Panc1 (cell line): ENCODE measurements around the gene TPRA1. TPM values are rescaled to one million over a fixed set of nuclear protein-coding genes. Genes with fewer than 3 reads are reported as not detected.

Source experiments
- ATAC-seq: fragments of 200-7000 bp; cut with Tn5 transposase; 2 replicates; pipeline ENCODE4 v1.9.1; 2020; ENCODE audit warnings: mild to moderate bottlenecking, moderate library complexity
- BruUV-seq: library from RNA; stranded (reverse); fragments of 400-500 nt; replicated peaks from 2 replicates; lab custom pipeline; 2021; lab: Mats Ljungman, UMichigan
- CTCF ChIA-PET: fragments of 300-600 bp; sonication (Branson Sonifier 250); formaldehyde crosslinking; loops from one replicate; lab custom pipeline; 2022; ENCODE audit warnings: antibody characterized with exemption; lab: Charles Lee
- POLR2A ChIA-PET: fragments of 300-600 bp; sonication (Branson Sonifier 250); formaldehyde crosslinking; loops from one replicate; lab custom pipeline; 2022; ENCODE audit warnings: antibody characterized with exemption; lab: Charles Lee
- DNase-seq: peaks from one replicate; pipeline ENCODE4 v3.0.0-alpha.2; 2010; ENCODE audit warnings: low read depth, low spot score
- H3K27ac ChIP-seq: 2 replicates; pipeline ENCODE4 v1.5.1; 2011; ENCODE audit warnings: mild to moderate bottlenecking, low read length, inconsistent platforms
- H3K27me3 ChIP-seq: fragments of 200-500 bp; sonication (Bioruptor generic); 2 replicates; pipeline ENCODE4 v1.6.0; 2014; ENCODE audit warnings: low read length, inconsistent platforms; ENCODE audit not compliant: control insufficient read depth, insufficient read depth
- H3K36me3 ChIP-seq: fragments of 200-500 bp; sonication (Bioruptor generic); 2 replicates; pipeline ENCODE4 v1.5.1; 2014; ENCODE audit warnings: inconsistent platforms, mild to moderate bottlenecking, low read length, moderate library complexity; ENCODE audit not compliant: control insufficient read depth, insufficient read depth
- H3K4me1 ChIP-seq: 2 replicates; pipeline ENCODE4 v1.5.1; 2011; ENCODE audit warnings: inconsistent platforms, mild to moderate bottlenecking, low read length, moderate library complexity; ENCODE audit not compliant: control insufficient read depth, insufficient read depth
- H3K4me3 ChIP-seq, 2 experiments: 2 replicates each; pipeline ENCODE4 v1.5.1; 2011 to 2012; ENCODE audit warnings: low read depth in 2 of 2, low read length in 2 of 2, mild to moderate bottlenecking in 2 of 2, inconsistent platforms in 1 of 2, moderate library complexity in 1 of 2
- H3K9me3 ChIP-seq: fragments of 200-500 bp; sonication (Bioruptor generic); 2 replicates; pipeline ENCODE4 v1.5.1; 2014; ENCODE audit warnings: low read depth, mild to moderate bottlenecking, inconsistent platforms, low read length, moderate library complexity; ENCODE audit not compliant: control insufficient read depth, insufficient read depth
- POLR2AphosphoS5 ChIP-seq: IDR thresholded peaks from 2 replicates; pipeline ENCODE4 v1.6.1; 2012; ENCODE audit warnings: mild to moderate bottlenecking, low read depth, low read length, moderate library complexity
- SIN3A ChIP-seq: IDR thresholded peaks from 2 replicates; pipeline ENCODE4 v1.6.1; 2012; ENCODE audit warnings: low read depth, mild to moderate bottlenecking, low read length, moderate library complexity, borderline replicate concordance; ENCODE audit not compliant: insufficient read depth
- TCF7L2 ChIP-seq: IDR thresholded peaks from 2 replicates; pipeline ENCODE4 v1.6.1; 2011; ENCODE audit warnings: mild to moderate bottlenecking, low read depth, low read length, inconsistent platforms
- in situ Hi-C: cut with HindIII; loops from 2 replicates; pipeline ENCODE4 v1.10.0; 2016; ENCODE audit warnings: low sequenced_read_pairs, low pct_unique_long_range_greater_than_20kb
- intact Hi-C: fragments of 100-400 bp; cut with micrococcal nuclease; formaldehyde crosslinking; loops from one replicate; pipeline ENCODE4 v1.10.0; 2022; ENCODE audit not compliant: unreplicated experiment
- total RNA-seq: library from RNA; stranded (reverse); gene quantifications from one replicate; pipeline ENCODE4 v1.2.1, GENCODE V29; 2021; ENCODE audit not compliant: unreplicated experiment
- TF ChIP-seq, protein P1 (sequence below), 2 experiments: IDR thresholded peaks; 2 replicates each; pipeline ENCODE4 v1.6.1; 2011 to 2012; ENCODE audit warnings: low read depth in 2 of 2, control low read depth in 1 of 2, low read length in 1 of 2, mild to moderate bottlenecking in 1 of 2, moderate library complexity in 1 of 2; ENCODE audit not compliant: insufficient read depth in 1 of 2
- TF ChIP-seq, protein P2 (sequence below): fragments of 450-650 bp; IDR thresholded peaks from 2 replicates; pipeline ENCODE4 v1.5.1; 2017; ENCODE audit warnings: mild to moderate bottlenecking

The TPRA1 gene
- total RNA-seq, 1 experiment from 2014 or later: 42.6 TPM

DNA sequence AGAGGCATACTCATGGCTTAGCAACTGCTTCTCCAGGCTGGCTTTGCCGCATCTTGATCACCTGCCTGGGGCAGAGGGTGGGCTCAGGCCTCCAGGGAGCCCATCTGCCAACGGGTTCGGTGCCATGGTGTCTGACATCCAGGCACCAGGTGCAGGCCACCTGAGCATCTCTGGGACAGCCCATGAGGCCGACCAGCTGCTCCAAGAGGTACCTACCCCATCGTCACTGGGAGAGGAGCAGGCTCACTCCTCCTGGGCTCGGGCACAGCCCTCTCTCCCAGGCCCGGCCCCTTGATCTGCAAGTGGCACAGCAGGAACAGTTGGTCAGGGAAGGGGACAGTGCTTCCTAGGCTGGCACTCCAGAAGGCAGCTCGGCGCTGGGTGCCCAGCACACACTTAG lies 21.9 kb downstream of the TPRA1 start:
- BruUV-seq: no TSS peak
- H3K27me3 ChIP-seq: no peaks in the 10 kb centered on the region
- TF ChIP-seq TCF7L2 (no peak), SIN3A (no peak), POLR2AphosphoS5 (no peak)
- TF ChIP-seq, protein P1, sequence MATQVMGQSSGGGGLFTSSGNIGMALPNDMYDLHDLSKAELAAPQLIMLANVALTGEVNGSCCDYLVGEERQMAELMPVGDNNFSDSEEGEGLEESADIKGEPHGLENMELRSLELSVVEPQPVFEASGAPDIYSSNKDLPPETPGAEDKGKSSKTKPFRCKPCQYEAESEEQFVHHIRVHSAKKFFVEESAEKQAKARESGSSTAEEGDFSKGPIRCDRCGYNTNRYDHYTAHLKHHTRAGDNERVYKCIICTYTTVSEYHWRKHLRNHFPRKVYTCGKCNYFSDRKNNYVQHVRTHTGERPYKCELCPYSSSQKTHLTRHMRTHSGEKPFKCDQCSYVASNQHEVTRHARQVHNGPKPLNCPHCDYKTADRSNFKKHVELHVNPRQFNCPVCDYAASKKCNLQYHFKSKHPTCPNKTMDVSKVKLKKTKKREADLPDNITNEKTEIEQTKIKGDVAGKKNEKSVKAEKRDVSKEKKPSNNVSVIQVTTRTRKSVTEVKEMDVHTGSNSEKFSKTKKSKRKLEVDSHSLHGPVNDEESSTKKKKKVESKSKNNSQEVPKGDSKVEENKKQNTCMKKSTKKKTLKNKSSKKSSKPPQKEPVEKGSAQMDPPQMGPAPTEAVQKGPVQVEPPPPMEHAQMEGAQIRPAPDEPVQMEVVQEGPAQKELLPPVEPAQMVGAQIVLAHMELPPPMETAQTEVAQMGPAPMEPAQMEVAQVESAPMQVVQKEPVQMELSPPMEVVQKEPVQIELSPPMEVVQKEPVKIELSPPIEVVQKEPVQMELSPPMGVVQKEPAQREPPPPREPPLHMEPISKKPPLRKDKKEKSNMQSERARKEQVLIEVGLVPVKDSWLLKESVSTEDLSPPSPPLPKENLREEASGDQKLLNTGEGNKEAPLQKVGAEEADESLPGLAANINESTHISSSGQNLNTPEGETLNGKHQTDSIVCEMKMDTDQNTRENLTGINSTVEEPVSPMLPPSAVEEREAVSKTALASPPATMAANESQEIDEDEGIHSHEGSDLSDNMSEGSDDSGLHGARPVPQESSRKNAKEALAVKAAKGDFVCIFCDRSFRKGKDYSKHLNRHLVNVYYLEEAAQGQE (IDR thresholded peaks at IDR 0.05; ENCODE audit: insufficient read depth in 1 of 2, low read depth in 2 of 2, low read length in 1 of 2): no peak
- TF ChIP-seq, protein P2, sequence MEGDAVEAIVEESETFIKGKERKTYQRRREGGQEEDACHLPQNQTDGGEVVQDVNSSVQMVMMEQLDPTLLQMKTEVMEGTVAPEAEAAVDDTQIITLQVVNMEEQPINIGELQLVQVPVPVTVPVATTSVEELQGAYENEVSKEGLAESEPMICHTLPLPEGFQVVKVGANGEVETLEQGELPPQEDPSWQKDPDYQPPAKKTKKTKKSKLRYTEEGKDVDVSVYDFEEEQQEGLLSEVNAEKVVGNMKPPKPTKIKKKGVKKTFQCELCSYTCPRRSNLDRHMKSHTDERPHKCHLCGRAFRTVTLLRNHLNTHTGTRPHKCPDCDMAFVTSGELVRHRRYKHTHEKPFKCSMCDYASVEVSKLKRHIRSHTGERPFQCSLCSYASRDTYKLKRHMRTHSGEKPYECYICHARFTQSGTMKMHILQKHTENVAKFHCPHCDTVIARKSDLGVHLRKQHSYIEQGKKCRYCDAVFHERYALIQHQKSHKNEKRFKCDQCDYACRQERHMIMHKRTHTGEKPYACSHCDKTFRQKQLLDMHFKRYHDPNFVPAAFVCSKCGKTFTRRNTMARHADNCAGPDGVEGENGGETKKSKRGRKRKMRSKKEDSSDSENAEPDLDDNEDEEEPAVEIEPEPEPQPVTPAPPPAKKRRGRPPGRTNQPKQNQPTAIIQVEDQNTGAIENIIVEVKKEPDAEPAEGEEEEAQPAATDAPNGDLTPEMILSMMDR: no peak
- ChIA-PET POLR2A (no interaction called here), CTCF (no interaction called here)
- ATAC-seq: 0 out of 2 replicates have a peak, but pooled peaks have one; percentile 5
- H3K4me1 ChIP-seq: no peaks in the 10 kb centered on the region; the same call in 1 of the 2 replicates
- intact Hi-C loops (no loop called here), in situ Hi-C loops (no loop called here)
- H3K9me3 ChIP-seq: no peaks in the 10 kb centered on the region
- H3K4me3 ChIP-seq: no peak overlapping the region
- DNase-seq: no peak
- H3K36me3 ChIP-seq: peaks cover 3% of the 10 kb centered on the region; the same call in 1 of the 2 replicates
- no peak overlapping the region for H3K27ac ChIP-seq

DNA sequence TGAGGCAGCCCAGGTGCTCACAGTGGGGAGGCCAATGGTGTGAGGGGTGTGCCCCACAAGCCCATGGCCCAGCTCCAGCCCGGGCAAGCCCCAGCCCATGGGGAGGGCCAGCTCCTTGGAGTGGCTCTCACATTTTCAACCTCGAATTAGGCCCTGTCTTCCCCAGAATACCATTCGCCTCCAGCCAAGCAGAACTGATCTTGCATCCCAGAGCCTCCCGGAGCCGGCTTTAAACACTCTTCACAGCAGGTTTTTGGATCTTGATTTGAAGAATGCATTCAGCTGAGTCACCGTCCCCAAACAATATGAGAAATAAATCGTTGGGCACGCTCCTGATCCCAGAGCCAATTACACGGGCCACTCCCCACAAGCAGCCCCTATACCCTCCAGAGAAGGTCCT lies 23.7 kb downstream of the TPRA1 start:
- ChIA-PET CTCF (no interaction called here), POLR2A (no interaction called here)
- no peak for TF ChIP-seq SIN3A
- TF ChIP-seq TCF7L2: no peak
- TF ChIP-seq, protein P1 (IDR thresholded peaks at IDR 0.05; ENCODE audit: insufficient read depth in 1 of 2, low read depth in 2 of 2, low read length in 1 of 2): no peak
- TF ChIP-seq POLR2AphosphoS5: no peak
- TF ChIP-seq, protein P2: no peak
- Histone ChIP-seq H3K27ac (no peak overlapping the region), H3K4me1 (no peaks in the 10 kb centered on the region; the same call in 1 of the 2 replicates), H3K9me3 (no peaks in the 10 kb centered on the region), H3K4me3 (no peak overlapping the region), H3K36me3 (no peaks in the 10 kb centered on the region; the same call in 1 of the 2 replicates), H3K27me3 (0 out of 2 replicates have a peak, but pooled peaks cover 2% of the 10 kb centered on the region)
- no peak for ATAC-seq
- intact Hi-C loops: no loop called here
- in situ Hi-C loops: no loop called here
- no TSS peak for BruUV-seq
- no peak for DNase-seq
